UCSD-AML1 (cell line): ENCODE results near the gene VWA3B.
"Not testable (repeated sequence)": the region's sequence is repeated elsewhere in the genome, so short reads cannot be mapped to it uniquely, and the experiment has no call there.

Source experiments
- DNase-seq: peaks from one replicate; lab custom pipeline; 2025; ENCODE audit not compliant: unreplicated experiment; lab: John Stamatoyannopoulos, UW

The VWA3B gene, protein sequence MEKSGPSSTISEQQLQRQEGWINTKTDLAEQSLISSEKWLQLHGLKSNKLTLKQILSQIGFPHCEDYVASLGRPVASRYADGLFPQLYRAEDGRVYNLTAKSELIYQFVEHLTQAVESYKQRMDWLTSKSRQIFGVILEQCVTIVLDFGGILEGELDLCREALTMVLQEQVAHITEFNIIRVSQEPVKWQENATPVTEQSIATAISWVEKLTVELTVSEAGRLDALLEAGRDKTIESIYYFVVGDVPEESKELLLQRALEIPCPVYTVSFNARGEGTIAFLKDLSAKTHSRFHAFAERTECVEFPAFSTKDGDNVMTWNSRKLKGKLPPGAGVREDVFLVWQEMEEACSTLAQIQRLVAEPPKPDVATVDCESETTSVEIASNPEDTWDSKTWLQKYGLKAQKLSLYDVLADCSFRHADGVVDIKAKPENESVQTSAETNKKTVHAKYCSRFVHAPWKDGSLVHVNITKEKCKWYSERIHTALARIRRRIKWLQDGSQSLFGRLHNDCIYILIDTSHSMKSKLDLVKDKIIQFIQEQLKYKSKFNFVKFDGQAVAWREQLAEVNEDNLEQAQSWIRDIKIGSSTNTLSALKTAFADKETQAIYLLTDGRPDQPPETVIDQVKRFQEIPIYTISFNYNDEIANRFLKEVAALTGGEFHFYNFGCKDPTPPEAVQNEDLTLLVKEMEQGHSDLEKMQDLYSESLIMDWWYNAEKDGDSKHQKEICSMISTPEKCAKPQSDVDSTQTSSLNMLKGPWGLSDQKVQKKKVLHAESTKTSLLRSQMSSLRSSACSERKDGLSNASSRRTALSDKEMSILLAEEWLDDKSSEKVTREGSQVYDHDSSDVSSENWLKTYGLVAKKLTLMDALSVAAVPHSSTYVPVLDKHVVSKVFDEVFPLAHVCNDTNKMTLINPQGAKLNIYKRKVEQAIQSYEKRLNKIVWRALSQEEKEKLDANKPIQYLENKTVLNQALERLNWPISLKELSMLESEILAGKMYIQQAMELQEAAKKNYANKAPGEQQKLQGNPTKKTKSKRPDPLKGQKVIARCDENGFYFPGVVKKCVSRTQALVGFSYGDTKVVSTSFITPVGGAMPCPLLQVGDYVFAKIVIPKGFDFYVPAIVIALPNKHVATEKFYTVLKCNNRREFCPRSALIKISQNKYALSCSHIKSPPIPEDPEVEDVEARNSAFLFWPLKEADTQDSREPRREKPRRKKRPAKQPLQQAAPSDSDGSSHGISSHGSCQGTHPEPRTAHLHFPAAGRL (N-terminal part only)

GRCh38 chr2:98086491-98087446, at the start of gene VWA3B:
Gene VWA3B, plus strand, starts transcription at chr2:98087167. Its CDS starts 5,926 bp downstream, at chr2:98093093.
- DNase-seq, result no peak

GRCh38 chr2:98037206-98037605, 49.8 kb upstream of the VWA3B start:
- no peak for DNase-seq

- DNase-seq, result no peak
Observed at GRCh38 chr2:98037666-98038336, 49.2 kb upstream of the VWA3B start.

DNA sequence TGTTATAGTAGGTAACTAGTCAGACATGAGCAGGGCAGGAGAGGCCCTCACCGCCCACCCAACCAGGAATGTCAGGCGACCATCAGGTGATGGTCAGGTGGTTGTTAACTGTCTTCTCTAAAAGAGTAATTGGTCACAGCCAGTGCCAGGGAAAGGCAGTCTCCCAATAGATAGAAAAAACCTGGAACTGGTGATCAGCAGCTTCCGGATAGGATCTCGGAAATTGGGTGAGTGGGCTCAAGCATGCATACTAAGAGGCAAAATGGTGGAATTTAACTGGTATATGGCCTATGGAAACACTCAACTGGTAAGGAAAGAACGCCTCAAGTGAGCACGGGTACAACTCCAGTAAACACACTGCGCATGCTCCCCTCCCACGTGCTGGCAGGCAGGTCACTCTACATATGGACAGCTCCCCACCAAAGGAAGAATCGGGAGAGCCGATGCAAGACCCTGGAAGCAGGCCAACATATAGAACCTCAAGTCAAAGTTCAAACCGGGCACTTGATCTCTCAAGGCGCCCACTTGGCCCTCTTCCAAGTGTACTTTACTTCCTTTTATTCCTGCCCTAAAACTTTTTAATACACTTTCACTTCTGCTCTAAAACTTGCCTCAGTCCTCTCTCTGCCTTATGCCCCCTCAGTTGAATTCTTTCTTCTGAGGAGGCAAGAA, 47.7 kb upstream of the VWA3B start:
- DNase-seq, result no peak

DNA sequence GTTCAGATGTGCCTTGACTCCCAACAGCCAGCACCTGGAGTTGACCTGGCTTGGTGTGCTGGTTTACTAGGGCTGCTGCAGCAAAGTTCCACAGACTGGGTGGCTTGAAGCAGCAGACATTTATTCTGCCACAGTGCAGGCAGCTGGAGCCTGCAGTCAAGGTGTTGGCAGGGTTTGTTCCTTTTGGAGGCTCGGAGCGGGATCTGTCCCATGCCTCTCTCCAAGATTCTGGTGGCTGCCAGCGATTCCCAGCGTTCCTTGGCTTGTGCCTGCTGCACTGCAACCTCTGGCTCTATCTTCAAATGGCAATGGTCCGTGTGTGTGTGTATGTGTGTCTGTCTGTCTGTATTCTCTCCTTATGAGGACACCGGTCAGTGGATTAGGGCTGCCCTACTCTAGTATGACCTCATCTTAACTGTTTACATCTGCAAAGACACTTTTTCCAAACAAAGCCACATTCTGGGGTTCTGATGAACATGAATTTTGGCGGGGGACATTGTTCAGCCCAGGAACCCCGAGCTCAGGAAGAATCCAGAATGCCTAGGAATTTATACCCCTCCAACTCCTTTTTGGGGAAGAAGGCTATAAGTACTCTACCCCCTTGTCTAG, 46.5 kb upstream of the VWA3B start:
- DNase-seq, result no peak

DNA sequence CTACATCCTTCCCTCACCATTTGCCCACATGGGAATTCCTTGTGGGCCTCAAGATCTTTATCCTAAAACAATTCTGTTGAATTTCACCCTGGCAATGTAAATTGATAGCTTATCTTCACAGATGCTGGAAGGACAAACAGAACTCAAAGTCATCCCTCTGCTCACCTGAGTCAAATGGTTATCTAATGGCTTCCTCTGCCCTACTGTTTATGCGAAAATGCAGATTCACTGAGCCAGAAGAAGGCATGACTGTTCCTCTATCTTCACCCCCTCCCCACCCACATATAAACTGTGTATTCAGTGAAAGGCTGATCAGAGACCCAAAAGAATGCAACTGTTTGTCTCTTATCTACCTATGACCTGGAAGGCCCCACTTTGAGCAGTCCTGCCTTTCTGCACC, 43.9 kb upstream of the VWA3B start:
- no peak for DNase-seq

DNA sequence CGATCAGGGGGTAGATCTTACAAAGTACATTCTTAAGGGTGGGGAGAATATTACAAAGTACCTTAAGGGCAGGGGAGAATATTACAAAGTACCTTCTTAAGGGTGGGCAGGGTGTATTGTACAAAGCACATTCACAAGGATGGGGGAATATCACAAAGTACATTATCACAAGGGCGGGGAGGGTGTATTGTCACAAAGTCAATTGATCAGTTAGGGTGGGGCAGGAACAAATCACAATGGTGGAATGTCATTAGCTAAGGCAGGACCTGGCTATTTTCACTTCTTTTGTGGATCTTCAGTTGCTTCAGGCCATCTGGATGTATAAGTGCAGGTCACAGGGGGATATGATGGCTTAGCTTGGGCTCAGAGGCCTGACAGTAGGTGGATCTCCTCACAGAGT, 42.2 kb upstream of the VWA3B start:
- DNase-seq, result not testable (repeated sequence)

GRCh38 chr2:98050070-98050469, 36.9 kb upstream of the VWA3B start:
- no peak for DNase-seq

- no peak for DNase-seq
Observed at GRCh38 chr2:98058191-98058975, 28.6 kb upstream of the VWA3B start.

DNA sequence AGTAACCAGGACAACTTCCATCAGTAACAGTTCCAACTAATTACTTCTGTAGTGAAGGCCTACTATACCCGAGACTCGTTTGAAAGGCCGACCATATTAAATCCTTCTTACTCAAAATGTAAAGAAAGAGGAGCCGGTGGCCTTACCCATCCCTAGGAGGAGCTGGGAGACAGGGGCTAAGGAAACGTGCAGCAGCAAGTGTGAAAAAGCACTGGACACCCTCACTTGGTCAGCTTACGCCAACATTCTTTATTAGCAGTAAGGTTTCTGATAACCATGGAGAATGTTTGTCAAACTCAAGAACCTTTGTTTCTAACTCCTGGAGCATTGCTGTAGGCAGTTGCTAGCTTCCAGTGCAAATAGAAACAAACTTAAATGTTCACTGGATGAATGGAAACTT, 26.7 kb upstream of the VWA3B start:
- DNase-seq, result no peak

DNA sequence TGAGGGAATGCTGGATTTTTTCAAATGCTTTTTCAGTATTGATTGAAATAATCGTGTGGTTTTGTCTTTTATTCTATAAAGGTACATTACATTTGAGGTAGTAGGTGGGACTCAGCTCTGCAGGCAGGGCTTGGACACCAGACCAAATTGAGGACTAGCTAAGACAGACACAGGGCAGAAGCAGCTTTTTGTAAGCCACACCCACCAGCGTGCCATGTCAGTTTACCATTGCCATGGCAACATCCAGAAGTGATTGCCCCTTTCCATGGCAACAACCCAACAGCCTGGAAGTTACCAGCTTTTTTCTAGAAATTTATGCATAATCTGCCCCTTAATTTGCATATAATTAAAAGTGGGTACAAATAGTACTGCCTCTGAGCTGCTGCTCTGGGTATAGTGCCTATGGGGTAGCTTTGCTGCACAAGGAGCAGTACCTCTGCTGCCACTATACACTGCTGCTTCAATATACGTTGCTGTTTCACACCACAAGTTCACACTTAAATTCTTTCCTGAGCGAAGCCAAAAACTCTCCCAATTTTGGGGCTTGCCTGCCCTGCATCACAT, 23.6 kb upstream of the VWA3B start:
- no peak for DNase-seq

- DNase-seq, result no peak
Observed at GRCh38 chr2:98065808-98066207, 21.2 kb upstream of the VWA3B start.

- no peak for DNase-seq
Observed at GRCh38 chr2:98067160-98067559, 19.8 kb upstream of the VWA3B start.

DNA sequence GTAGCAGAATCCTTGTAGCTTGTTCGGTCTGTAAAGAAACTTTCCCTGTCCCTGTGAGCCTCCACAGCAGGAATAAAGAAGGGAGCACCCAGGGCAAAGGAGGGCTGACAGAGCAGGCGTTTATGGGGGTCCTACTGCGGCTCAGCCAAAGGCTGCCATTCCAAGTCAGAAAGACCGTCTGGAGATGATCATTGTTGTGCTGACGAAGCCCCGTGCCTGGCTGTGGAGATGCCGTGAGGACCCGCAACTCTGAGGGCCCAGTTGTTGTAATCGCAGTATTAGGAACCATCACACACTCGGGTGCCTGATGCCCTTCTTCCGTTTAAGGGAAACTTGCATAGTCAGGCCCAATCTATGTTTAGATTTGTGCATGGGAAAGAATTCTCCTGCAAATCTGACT, 16.9 kb upstream of the VWA3B start:
- DNase-seq, result no peak

GRCh38 chr2:98072442-98072841, 14.5 kb upstream of the VWA3B start:
- DNase-seq, result no peak

GRCh38 chr2:98078701-98079100, 8.3 kb upstream of the VWA3B start:
- DNase-seq, result no peak

DNA sequence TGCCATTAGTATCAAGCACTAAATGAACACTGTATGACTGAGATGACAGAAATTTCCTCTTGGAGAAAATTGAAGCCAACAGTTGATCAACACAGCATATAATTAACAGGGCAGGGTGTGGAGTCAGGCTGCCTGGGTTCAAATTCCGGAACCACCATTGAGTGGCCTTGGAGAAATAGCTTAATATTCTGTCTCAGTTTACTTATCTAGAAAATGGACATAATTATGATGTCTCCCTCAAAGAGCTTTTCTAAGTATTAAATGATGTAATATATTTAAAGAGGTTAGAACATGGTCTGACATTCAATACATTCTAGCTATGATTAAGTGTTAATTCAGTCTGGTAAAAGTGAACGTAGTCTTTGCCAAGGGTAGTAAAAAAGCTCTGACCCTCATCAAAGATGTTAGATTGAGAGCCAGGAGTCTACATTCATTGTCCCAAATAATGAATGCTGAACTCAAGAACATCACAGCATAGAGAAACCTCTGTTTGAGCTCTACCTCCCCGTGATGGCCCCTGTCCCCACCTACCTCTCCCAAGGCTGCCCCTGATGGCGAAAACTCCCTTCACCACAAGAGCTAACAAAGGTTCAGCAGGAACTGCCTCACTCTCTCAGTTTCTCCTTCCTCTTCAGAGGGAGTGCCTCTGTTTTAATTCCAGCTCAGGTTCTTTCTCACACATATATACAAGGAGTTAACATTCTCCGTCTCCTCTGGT, 2.7 kb upstream of the VWA3B start:
- no peak for DNase-seq
